GM03348 (cell line): ENCODE data around the gene CLDN9.

Experiments
- DNase-seq: peaks from one replicate; pipeline ENCODE4 v3.0.0; 2012; ENCODE audit warnings: low spot score

Gene CLDN9, protein sequence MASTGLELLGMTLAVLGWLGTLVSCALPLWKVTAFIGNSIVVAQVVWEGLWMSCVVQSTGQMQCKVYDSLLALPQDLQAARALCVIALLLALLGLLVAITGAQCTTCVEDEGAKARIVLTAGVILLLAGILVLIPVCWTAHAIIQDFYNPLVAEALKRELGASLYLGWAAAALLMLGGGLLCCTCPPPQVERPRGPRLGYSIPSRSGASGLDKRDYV

DNA sequence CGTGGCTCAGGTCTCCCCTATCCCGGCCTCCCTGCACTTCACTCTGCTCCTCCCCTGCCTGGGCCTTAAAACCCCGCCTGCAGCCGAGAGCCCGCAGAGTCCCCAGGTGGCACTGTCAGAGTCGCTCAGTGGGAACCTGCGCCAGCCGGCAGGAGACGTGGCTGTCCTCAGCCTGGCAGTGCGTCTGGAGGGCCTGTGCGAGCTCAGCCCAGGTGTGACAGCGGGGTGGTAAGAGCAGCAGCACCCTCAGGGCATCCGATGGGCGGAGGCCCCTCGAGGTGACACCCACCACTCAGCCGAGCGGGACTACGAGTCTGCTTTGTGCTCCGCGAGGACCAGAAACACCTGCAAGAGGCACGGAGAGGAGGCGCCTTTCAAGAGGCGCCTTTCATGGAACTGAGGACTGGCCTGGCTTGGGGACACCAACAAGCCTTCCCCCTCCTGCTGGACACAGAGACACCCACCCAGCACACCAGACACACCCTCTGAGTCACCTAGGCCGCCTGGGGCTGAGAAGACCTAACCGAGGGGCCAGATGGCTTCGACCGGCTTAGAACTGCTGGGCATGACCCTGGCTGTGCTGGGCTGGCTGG is at the start of gene CLDN9:
Gene CLDN9, plus strand, starts transcription at position 96 of the 593 bp plus-strand sequence. Its CDS starts 440 bp downstream, at position 536.
- no peak for DNase-seq

DNA sequence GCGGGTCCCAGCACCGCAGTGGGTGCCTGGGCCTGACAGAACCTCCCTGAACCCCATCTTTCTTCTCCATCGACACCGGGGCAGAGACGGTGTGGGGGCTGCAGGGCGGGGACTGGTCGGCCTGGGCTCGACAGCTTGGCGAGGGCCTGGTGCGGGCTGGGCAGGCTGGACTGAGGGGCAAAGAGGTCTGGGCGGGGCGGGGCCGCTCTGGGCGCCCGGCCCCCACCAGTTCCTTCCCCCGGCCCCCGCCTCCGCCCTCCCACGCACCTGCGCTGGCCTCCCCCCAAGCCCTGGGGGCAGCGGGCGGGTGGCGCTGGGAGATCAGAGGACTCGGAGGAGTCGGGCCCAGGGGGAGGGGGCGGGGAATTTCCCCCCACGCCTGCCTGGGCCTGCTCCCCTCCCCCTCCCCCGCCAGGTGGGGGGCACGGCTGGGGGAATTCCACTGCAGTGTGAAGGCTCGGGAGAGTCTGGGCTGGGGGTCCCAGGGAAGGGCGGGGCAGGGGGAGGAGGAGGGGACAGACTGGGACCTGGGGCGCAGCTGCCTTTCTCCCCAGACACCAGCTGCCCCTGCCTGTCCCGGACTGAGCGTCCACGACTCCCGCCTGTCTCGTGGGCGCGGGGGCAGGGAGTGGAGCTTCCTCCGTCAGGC is 49.5 kb upstream of the CLDN9 start:
- DNase-seq = no peak

DNA sequence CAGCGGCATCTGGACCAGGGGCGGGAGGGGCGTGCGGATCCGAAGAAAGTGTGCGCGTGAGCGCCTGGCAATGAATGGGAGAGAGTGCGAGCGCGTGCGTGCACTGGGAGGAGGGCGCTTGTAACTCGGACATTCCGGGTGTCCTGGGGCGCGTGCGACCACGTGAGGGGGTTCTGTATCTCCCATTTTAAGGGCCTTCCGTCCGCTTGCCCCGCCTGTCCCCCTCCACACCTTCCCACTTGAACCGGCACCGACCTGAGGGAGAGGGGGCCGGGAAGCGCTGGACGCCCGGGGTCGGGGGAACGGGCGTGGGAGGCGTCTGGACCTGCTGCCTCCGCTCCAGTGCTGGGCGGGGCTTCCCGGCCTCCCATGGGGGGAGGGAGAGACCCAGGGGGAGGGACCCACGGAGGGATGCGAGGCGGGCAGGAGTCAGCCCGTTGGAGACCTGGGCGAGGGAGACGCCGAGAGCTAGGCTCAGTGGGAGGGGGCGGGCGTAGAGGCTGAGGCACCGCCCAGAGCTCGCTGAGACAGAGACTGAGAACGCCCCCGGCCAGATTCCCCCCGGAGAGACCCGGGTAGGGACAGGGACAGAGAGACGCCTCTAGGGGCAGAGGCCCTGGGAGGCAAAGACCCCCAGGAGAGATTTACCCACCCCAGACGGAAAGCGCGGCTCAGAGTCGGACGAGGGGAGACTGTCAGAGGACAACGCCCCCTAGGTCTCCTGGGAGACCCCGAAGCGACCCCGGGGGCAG is 48.8 kb upstream of the CLDN9 start, which contains the start of gene KREMEN2:
Gene KREMEN2, plus strand, starts transcription at position 553 of the 752 bp plus-strand sequence. CDS start 246 bp downstream, outside the sequence.
- DNase-seq = peak; percentile 46

DNA sequence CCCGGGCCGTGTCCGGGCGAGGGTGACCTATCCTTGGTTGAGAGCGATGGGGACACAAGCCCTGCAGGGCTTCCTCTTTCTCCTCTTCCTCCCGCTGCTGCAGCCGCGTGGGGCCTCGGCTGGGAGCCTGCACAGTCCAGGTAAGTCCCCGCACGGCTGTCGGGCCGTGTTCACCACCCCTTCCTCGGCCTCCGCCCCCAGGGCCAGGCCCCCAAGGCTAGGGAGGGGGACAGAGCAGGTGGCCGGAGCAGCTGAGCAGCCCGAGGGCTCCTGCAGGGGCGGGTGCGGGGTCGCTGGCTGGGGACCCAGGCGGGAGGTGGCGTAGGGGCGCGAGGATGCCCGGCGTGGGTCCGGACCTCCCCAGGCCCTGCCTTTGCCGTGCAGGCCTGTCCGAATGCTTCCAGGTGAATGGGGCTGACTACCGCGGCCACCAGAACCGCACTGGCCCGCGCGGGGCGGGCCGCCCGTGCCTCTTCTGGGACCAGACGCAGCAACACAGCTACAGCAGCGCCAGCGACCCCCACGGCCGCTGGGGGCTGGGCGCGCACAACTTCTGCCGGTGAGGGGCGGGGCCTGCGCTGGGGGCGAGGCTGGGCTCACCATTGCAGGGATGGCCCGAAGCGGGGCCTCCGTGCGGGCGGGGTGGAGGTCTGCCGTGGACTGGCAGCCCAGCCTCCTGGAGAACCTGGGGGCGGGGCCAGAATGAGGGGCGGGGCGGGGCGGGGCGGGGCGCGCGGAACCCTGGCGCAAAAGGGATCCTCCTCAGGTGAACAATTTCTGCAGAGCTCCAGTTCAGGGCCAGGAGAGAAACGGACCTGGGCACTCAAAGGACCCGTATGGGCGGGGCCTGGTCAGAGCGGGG is 48.0 kb upstream of the CLDN9 start:
- peak; percentile 37 for DNase-seq

DNA sequence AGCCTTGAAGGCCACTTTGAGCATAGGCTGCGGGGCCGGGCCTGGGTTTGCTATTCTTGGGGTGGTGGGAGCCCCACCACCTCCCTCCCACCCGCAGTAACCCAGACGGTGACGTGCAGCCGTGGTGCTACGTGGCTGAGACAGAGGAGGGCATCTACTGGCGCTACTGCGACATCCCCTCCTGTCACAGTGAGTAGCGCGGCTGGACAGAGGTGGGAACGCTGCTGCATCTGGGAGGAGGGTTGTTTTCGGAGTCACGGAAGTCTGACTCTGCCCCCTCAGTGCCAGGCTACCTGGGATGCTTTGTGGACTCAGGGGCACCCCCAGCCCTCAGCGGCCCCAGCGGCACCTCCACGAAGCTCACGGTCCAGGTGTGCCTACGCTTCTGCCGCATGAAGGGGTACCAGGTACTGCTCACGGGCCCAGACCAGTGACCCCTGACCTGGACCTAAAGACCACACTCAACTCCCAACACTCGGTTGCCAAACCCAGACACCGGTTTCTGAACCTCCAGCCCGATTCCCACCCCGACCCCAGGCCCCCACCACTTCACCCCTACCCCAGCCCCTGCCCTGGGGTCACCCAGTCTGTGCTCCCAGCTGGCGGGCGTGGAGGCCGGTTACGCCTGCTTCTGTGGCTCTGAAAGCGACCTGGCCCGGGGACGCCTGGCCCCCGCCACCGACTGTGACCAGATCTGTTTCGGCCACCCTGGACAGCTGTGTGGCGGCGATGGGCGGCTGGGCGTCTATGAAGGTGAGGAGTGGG is 46.5 kb upstream of the CLDN9 start:
- DNase-seq = no peak

DNA sequence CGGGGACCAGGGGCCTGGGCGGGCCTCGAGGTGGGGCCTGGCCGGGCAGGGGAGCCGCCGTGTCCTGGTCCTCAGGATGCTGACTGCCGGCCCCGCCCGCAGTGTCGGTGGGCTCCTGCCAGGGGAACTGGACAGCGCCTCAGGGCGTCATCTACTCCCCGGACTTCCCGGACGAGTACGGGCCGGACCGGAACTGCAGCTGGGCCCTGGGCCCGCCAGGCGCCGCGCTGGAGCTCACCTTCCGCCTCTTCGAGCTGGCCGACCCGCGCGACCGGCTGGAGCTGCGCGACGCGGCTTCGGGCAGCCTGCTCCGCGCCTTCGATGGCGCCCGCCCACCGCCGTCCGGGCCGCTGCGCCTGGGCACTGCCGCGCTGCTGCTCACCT is 45.9 kb upstream of the CLDN9 start:
- DNase-seq = no peak

DNA sequence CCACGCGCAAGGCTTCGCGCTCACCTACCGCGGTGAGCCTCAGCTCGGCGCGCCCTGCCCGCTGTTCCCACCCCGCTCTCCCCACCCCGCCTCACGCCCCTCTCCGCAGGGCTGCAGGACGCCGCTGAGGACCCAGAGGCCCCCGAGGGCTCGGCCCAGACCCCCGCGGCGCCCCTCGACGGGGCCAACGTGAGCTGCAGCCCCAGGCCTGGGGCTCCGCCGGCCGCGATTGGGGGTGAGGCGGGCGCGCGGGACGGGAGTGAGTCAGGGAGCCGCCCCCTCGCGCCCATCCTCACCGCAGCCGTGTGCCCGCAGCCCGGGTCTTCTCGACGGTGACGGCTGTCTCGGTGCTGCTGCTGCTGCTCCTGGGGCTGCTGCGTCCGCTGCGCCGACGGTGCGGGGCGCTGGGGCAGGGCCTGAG is 45.5 kb upstream of the CLDN9 start:
- no peak for DNase-seq

DNA sequence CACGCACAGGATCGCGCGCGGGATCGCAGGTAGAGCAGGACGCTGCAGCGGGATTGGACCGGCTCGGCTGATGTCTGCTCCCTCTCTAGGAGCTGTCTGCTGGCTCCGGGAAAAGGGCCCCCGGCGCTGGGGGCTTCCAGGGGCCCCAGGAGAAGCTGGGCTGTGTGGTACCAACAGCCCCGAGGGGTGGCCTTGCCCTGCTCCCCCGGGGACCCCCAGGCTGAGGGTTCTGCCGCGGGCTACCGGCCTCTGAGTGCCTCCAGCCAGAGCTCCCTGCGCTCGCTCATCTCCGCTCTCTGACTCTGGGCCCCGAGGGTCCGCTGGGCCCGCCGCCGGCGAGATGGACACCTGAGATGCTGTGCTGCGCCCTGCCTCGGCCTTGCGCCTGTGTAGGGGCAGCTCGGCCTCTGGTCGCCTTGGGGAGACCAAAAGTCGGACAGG is 45.0 kb upstream of the CLDN9 start:
- no peak for DNase-seq

DNA sequence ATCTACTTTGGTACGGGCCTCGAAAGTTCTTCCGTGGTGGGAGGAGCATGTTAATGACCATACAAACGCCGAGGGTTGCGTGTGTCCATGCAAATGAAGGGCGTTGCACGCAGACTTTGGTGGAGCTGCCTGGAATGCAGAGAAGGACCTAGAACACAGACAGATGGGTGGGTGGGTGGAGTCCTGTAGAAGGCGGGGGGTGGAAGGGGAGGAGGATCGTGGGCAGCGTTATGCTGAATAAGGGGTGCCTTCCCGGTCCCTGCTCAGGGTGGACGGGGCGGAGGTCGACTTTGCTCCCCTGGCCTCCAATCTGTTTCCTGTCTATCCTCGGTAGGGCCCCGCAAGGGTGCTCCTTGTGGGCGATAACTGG is 44.4 kb upstream of the CLDN9 start:
- DNase-seq = no peak

DNA sequence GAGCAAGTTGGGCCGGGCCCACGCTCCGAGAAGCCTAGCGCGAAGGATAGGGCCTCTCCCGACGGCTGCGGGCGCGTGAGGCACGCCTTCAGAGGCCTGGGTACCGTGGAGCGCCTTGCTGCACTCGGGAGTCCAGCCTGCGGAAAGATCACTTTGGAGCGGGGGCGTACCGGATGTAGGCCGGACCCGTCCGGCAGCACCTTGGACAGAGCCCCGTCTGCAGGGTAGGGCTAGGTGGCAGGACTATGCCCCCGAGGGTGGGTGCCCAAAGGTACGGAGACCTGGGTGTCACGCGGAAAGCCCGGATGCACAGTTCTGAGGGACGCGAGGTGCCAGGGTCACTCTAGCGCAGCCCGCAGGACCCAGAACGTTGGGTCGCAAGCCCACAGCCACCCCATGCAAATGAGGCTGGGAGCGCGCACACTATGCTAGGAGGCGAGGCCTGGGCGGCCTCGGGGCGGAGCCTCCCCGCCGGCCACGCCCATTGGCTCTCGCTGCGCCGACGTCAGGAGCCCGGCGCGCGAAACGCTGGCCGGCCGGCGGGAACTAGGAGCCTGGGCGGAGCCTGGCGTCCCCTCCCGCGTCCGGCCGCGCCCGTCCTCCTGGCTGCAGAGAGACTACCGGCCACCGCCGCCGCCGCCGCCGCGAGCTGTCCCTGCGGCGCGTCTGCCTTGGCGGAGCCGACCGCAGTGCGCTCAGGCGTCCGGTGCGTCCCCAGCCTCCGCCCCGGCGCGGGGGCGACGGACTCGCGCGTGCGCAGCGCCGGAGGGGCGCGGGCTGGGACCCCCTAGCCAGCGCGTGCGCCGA is 43.8 kb upstream of the CLDN9 start, which contains the start of gene PAQR4:
Gene PAQR4, plus strand, starts transcription at position 611 of the 807 bp plus-strand sequence. CDS start 327 bp downstream, outside the sequence.
- DNase-seq = peak; percentile 97

DNA sequence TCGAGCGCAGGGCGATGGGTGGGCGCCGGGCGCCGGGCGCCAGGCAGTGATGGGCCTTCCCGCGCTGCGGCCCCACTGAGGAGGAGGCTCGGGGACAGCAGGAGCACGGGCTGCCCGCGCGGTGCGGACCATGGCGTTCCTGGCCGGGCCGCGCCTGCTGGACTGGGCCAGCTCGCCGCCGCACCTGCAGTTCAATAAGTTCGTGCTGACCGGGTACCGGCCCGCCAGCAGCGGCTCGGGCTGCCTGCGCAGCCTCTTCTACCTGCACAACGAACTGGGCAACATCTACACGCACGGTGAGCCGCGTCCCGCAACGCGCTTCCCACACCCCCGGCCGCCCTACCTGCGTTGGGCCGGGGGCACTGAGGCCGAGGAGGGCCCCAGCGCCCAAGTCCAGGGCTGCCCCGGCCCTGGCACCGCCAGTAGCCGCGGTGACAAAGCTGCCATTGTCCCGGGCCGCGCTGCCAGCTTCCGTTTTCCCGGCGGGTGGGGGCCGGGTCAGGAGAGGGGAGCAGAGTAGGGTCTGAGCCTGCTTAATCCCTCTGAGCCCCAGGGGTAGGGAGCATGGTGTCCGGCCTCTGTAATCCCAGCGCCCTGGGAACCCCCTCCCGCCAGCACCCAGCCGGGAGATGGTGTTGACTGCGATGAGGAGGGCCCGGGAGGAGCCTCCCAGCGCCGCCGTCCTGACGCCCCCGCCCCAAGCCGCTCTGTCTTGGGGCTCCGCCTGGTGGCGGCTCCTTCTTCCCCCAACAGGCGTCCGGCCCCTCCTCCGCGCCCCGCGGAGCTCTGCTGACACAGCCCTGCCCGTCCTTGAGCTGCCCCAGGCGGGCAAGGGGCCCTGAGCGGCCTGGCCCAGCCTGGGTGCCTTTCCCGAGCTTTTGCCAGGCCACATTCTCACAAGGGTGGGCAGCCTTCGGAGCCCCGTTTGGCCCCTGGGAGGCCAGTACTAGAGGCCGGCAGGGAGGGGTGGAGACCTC is 42.9 kb upstream of the CLDN9 start:
- DNase-seq = peak; percentile 78

DNA sequence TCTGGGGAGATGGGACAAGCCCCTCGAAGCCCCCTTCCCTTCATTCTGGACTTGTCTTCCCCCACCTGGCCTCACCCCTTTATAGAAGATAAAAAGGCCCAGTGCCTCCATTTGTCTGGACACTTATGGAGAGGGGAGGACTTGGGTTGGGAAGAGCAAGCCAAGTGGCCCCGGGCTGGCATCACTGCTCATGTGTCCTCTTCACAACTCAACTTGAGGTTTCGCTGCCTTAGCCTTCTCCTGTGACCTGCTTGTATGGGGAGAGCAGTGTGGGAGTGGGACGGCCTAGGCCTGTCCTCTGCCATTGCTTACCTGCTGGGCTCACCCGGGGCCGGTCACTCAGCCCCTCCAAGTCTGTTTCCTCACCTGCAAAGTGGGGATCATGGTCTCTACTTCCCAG is 42.2 kb upstream of the CLDN9 start:
- no peak for DNase-seq

DNA sequence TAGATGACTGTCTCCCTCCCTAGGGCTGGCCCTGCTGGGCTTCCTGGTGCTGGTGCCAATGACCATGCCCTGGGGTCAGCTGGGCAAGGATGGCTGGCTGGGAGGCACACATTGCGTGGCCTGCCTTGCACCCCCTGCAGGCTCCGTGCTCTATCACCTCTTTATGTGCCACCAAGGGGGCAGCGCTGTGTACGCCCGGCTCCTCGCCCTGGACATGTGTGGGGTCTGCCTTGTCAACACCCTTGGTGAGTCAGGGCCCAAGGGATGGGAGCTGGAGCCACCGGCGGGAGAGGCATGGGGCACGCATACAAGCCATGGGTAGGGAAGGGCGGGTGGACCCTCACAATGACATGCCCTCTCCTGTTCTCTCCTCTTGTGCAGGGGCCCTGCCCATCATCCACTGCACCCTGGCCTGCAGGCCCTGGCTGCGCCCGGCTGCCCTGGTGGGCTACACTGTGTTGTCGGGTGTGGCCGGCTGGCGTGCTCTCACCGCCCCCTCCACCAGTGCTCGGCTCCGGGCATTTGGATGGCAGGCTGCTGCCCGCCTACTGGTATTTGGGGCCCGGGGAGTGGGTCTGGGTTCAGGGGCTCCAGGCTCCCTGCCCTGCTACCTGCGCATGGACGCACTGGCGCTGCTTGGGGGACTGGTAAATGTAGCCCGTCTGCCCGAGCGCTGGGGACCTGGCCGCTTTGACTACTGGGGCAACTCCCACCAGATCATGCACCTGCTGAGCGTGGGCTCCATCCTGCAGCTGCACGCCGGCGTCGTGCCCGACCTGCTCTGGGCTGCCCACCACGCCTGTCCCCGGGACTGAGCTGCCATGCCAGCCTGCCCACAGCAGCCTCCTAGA is 41.4 kb upstream of the CLDN9 start:
- no peak for DNase-seq

DNA sequence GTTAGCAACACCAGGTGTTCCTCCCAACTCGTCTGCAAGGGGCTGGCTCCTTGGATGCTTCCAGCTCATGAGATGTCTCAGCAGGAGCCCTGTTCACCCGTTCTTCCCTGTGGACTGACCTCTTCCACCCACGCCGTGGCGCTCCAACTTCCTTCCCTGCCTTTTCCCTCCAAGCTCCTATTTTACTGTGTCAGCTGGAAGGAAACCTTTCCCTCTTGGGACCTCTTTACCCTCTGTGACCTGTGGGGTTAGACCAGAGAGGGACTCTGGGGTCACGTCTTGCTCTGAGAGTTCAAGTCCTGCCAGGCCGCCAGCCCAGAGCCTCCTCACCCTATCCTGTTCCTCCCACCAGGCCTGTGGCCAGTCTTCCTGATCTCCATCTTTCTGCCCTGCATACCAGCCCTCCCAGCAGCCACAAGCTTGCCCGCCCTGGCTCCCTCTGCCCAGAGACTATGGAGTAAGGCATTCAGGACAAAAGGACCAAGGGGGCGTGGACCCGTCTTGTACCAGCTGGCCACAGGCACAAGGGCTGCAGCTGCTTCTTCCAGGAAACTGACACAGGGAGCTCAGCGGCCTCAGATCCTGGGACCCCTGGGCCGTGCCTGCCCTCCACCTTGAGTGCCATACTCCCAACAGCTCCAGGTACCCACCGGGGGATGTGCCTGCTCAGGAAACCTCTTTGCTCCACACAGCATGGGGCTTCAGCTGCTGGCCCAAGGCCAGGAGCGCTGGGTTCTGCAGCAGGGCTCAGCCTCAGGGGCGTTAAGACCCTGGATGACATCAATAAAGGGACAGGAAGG is 40.5 kb upstream of the CLDN9 start:
- DNase-seq = no peak

DNA sequence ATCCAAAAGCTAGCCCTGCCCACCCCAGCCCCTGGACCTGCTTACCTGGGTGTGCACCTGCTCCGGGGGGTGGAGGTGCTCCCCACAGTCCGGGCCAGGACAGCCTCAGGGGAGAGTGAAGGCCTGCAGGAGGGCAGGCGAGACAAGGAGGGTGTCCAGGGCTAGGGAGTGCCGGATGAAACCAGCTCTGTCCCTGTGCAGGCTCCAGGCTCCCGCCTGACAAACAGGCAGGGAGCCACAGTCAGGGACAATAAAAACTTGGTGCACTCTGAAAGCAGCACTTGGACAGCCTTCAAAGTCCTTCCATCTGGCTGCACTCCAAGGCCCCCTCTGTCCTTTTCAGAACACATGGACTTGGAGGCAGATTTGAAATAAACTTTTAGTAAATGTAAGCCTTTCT is 39.6 kb upstream of the CLDN9 start:
- DNase-seq = no peak

DNA sequence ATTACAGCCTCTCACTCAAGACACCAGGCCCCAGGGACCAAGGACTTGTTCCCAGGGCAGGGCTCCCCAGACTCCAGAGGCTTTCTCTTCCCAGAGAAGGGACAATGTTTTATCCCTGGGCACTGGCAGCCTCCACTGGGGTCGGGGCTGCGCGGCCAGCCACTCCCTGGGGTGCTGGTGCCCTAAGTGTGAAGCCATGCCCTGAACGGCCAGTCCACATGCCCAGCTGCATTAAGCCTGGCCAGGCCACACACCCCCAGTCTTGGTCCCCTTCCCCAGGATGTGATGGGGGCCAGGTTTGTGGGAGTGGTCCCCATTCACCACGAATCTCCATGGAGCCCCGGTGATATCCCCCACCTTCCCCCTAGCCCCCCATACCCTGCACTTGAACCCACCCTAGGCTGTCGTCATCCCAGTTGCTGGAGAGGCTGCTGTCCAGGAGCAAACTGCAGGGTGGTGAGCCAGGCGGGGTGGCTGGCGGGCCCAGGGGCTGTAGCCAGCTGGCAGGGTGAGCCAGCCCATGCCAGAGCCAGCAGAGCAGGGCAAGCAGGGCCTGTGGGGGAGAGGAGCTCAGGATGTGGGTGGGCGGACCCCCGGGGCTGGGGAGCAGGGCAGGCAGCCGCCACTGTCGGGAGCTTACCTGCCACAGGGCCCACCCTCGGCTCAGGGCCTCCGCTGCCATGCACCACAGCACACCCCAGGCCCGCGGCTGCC is 39.0 kb upstream of the CLDN9 start:
- DNase-seq = no peak
